Immature natural killer cell (primary cell): ENCODE results near the gene DDX23. TPM values are rescaled to one million over a fixed set of nuclear protein-coding genes. Genes with fewer than 3 reads are reported as not detected.

Experiments used
- DNase-seq, 3 donors: peaks; one replicate each; pipeline ENCODE4 v3.0.0; 2022; ENCODE audit warnings: mixed read lengths in 1 of 3
- H3K27ac Mint-ChIP-seq, 6 donors: one replicate each; pipeline ENCODE4 v1.8.0; 2020; ENCODE audit warnings: mixed read lengths in 6 of 6, mild to moderate bottlenecking in 5 of 6, inconsistent platforms in 4 of 6, moderate library complexity in 3 of 6
- H3K27me3 Mint-ChIP-seq, 3 donors: one replicate each; pipeline ENCODE4 v1.8.0; 2020 to 2021; ENCODE audit warnings: low read depth in 3 of 3, mild to moderate bottlenecking in 3 of 3, mixed read lengths in 3 of 3, moderate library complexity in 3 of 3, inconsistent platforms in 1 of 3
- H3K36me3 Mint-ChIP-seq, 3 donors: one replicate each; pipeline ENCODE4 v1.8.0; 2020; ENCODE audit warnings: mixed read lengths in 3 of 3, inconsistent platforms in 2 of 3, mild to moderate bottlenecking in 2 of 3
- H3K4me1 Mint-ChIP-seq, 2 donors: one replicate each; pipeline ENCODE4 v1.8.0; 2020; ENCODE audit warnings: inconsistent platforms in 2 of 2, mild to moderate bottlenecking in 2 of 2, mixed read lengths in 2 of 2, moderate library complexity in 1 of 2
- H3K4me3 Mint-ChIP-seq, 5 donors: one replicate each; pipeline ENCODE4 v1.8.0; 2020; ENCODE audit warnings: mild to moderate bottlenecking in 5 of 5, mixed read lengths in 5 of 5, inconsistent platforms in 3 of 5, moderate library complexity in 3 of 5
- H3K9me3 Mint-ChIP-seq, 6 donors: one replicate each; pipeline ENCODE4 v1.8.0; 2020; ENCODE audit warnings: mild to moderate bottlenecking in 6 of 6, mixed read lengths in 6 of 6, inconsistent platforms in 4 of 6, moderate library complexity in 3 of 6
- polyA plus RNA-seq, 3 donors: library from polyadenylated mRNA; unstranded; fragments of 300-500 nt; fragmentation: Illumina TruSeq; gene quantifications; one replicate each; pipeline ENCODE4 v1.2.3, GENCODE V29; 2021

DDX23 gene
- polyA plus RNA-seq, 3 donors from 2014 or later = 27.7 to 76.6 (median 37.7) TPM

DNA sequence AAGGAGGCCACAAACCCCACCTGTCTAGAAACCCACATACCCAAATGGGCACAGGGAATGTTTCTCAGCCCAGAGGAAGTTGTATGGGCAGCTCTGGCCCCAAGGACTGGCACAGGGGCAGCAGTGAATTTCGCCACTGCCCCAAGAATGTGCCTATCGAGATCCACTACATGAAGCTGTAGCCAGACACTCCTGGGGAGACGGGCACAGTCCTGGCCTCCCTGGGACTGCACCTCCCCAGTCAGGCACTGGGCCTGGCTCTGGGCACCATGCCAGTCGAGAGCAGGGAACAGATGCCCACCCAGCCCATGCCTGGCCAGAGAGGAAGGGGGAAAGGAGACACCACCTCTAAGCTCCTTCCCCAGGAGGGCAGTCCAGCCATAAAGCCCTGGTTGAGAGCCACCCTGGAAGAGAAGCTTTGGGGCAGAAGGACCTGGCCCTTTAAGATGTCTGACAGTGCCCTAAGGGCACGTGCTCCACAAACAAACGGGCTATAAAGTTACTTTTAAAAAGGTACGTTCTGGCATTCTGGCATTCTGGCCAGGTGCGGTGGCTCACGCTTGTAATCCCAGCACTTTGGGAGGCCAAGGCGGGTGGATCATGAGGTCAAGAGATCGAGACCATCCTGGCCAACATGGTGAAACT is 71.5 kb downstream of the DDX23 start:
- Mint-ChIP-seq H3K27ac (no peak overlapping the region), H3K4me1 (no peaks in the 10 kb centered on the region), H3K27me3 (peaks cover 0 to 8% (median 2%) of the 10 kb centered on the region in 3 donors), H3K4me3 (no peak overlapping the region), H3K36me3 (no peaks in the 10 kb centered on the region), H3K9me3 (no peaks in the 10 kb centered on the region)
- no peak for DNase-seq

DNA sequence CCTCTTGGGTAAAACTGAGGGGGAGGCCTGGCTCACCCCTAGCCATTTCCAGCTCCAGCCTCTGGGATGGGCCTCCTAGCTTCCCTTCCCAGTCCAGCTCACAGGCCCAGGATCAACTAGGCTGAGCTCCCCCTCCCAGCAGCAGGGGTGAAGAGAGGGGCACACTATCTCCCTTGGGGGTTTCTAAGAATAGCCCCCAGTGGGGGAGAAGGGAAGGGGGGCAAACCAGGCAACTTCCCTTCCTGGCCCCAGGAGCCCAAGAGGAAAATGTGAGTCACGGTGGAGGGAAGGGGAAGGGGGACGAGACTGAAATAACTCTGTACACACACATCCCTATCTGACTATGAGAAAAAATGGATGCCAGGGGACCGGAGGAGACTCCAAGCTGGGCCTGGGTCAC is 72.1 kb downstream of the DDX23 start:
- H3K27me3 Mint-ChIP-seq = peaks cover 0 to 7% (median 2%) of the 10 kb centered on the region in 3 donors
- H3K4me1 Mint-ChIP-seq = no peaks in the 10 kb centered on the region
- no peak overlapping the region for H3K4me3 Mint-ChIP-seq
- no peak for DNase-seq
- H3K9me3 Mint-ChIP-seq = no peaks in the 10 kb centered on the region
- no peak overlapping the region for H3K27ac Mint-ChIP-seq
- no peaks in the 10 kb centered on the region for H3K36me3 Mint-ChIP-seq

Other genes starting within 250 kb of the DDX23 start
- 10 to 100 TPM; 36.7 to 51.4 (median 40.1) TPM for gene KANSL2, start 169.9 kb downstream of the DDX23 start, polyA plus RNA-seq
- gene CCNT1, start 135.5 kb downstream of the DDX23 start, polyA plus RNA-seq = 10 to 100 TPM in 1 of 3 donors, 1 to 10 TPM in 2; 5.5 to 27.1 (median 9.6) TPM
- not detected for gene ADCY6, start 63.1 kb downstream of the DDX23 start, polyA plus RNA-seq
- 1 to 10 TPM in 2 of 3 donors, under 1 TPM in 1; 0.66 to 2.1 (median 1.4) TPM for gene CACNB3, start 33.7 kb downstream of the DDX23 start, polyA plus RNA-seq
- 1 to 10 TPM in 1 of 3 donors, under 1 TPM in 1, not detected in 1; 0.63 to 1.7 TPM for gene RND1, start 13.7 kb upstream of the DDX23 start, polyA plus RNA-seq
- gene FKBP11, start 73.3 kb upstream of the DDX23 start, polyA plus RNA-seq = 100 to 1,000 TPM; 195 to 241 (median 226) TPM
- gene ARF3, start 105.3 kb upstream of the DDX23 start, polyA plus RNA-seq = 10 to 100 TPM; 31.2 to 40.7 (median 37.2) TPM
- under 1 TPM in 2 of 3 donors, not detected in 1; 0.45 to 0.68 TPM for gene WNT10B, start 119.6 kb upstream of the DDX23 start, polyA plus RNA-seq
- gene WNT1, start 126.2 kb upstream of the DDX23 start, polyA plus RNA-seq = 1 to 10 TPM in 1 of 3 donors, under 1 TPM in 1, not detected in 1; 0.86 to 1.2 TPM
- not detected for gene DDN, start 147.2 kb upstream of the DDX23 start, polyA plus RNA-seq
- 10 to 100 TPM; 58.5 to 75.3 (median 69.1) TPM for gene PRKAG1, start 166.6 kb upstream of the DDX23 start, polyA plus RNA-seq
- 10 to 100 TPM in 1 of 3 donors, 1 to 10 TPM in 2; 1.1 to 29.6 (median 3.8) TPM for gene KMT2D, start 208.6 kb upstream of the DDX23 start, polyA plus RNA-seq
- gene RHEBL1, start 217.8 kb upstream of the DDX23 start, polyA plus RNA-seq = 10 to 100 TPM; 11.0 to 22.5 (median 16.5) TPM
- gene DHH, start 242.6 kb upstream of the DDX23 start, polyA plus RNA-seq = not detected